Measurements from ENCODE around the gene ARMS2. TPM values are rescaled to one million over a fixed set of nuclear protein-coding genes. Genes with fewer than 3 reads are reported as not detected.

The ARMS2 gene
- total and polyA plus RNA-seq, 2 of the 13 experiments (the other 11 are each of a cell fraction or from before 2014, with no cell fraction given): not detected

DNA sequence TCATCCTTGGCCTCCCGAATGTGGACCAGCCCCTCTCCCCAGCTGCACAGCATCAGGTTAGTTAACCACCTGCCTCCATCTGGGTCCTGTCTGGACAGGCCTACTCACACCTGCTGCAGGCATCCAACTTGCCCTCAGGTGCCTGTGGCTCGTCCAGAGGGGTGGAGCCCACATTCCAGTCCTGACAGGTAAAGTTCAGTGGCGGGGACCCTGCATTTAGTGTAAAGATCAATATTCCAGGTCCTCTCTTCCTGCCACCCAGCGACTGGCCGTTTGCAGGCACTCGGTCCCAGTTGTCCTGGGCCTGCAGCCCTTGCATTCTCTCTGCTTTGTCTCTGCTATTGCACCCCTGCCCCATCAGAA, 21.9 kb downstream of the ARMS2 start:
- H2AFZ ChIP-seq (ENCODE audit: low read length): no peak overlapping the region
- H3K4me2 ChIP-seq (ENCODE audit: low read depth, low read length): peak overlapping the region; percentile 6; the same call in 1 of the 2 replicates
- no peaks in the 10 kb centered on the region for H3K9me3 ChIP-seq (ENCODE audit: low read length)
- peaks cover 3 to 54% of the 10 kb centered on the region in 2 experiments; a peak in 4 of 5 replicates for H3K27me3 ChIP-seq (ENCODE audit: control insufficient read depth in 1 of 2, insufficient read depth in 2 of 2, low read length in 2 of 2)
- H3K4me1 ChIP-seq (ENCODE audit: insufficient read depth, low read length): 0 out of 2 replicates have a peak, but pooled peaks cover 8% of the 10 kb centered on the region
- BruUV-seq (replicated peaks): no TSS peak
- ATAC-seq (peak; percentile 48; the same call in 2 of the 3 replicates), FAIRE-seq (no peak), DNase-seq (ENCODE audit: low spot score) (no peak)
- no peak overlapping the region for H3K9ac ChIP-seq (ENCODE audit: insufficient read depth, low read depth, low read length)
- no peaks in the 10 kb centered on the region for H3K79me2 ChIP-seq (ENCODE audit: insufficient read depth, low read length)
- H3K27ac ChIP-seq (ENCODE audit: extremely low read length, insufficient read depth, low read length): no peak overlapping the region
- intact Hi-C loops (cut with micrococcal nuclease; ENCODE audit: unreplicated experiment) (no loop called here), in situ Hi-C loops (cut with HindIII; ENCODE audit: extremely low pct_ligation_motif_present, low pct_unique_long_range_greater_than_20kb) (no loop called here)
- CTCF ChIA-PET (ENCODE audit: low intra/inter-chr PET ratio, low total read pairs): no interaction called here
- H4K20me1 ChIP-seq (ENCODE audit: insufficient read depth, low read length): no peaks in the 10 kb centered on the region
- POLR2A ChIA-PET: no interaction called here
- 10% methylated on average over 1 of the region's 6 CpGs for whole genome bisulfite sequencing (ENCODE audit: low lambda C conversion rate)
- no peaks in the 10 kb centered on the region for H3K36me3 ChIP-seq (replicated peaks in 1 of 2; ENCODE audit: control insufficient read depth in 1 of 2, insufficient read depth in 2 of 2, low read length in 2 of 2)
- H3K4me3 ChIP-seq (replicated peaks in 1 of 3; ENCODE audit: insufficient read depth in 1 of 3, low read depth in 2 of 3, low read length in 3 of 3): no peak overlapping the region
- TF ChIP-seq ZNF431 (CRISPR knock-in tag; IDR thresholded peaks at IDR 0.05; ENCODE audit: borderline replicate concordance, low read depth) (no peak), HCFC1 (IDR thresholded peaks at IDR 0.05; ENCODE audit: low read depth, low read length) (no peak), HIVEP1 (CRISPR knock-in tag; IDR thresholded peaks at IDR 0.05) (no peak), ZNF563 (CRISPR knock-in tag; IDR thresholded peaks at IDR 0.05) (no peak), NCOA5 (CRISPR knock-in tag; IDR thresholded peaks at IDR 0.05) (no peak), ZBTB8A (CRISPR knock-in tag; IDR thresholded peaks at IDR 0.05; ENCODE audit: borderline replicate concordance, low read depth) (no peak), PAWR (CRISPR knock-in tag; IDR thresholded peaks at IDR 0.05; ENCODE audit: borderline replicate concordance) (no peak), NR2F6 (IDR thresholded peaks at IDR 0.05) (no peak), NR2F6 (CRISPR knock-in tag; IDR thresholded peaks at IDR 0.05) (no peak), ZNF780A (CRISPR knock-in tag; IDR thresholded peaks at IDR 0.05) (no peak), ZNF790 (CRISPR knock-in tag; IDR thresholded peaks at IDR 0.05; ENCODE audit: borderline replicate concordance) (no peak), SAFB2 (CRISPR knock-in tag; IDR thresholded peaks at IDR 0.05; ENCODE audit: borderline replicate concordance, low read depth) (no peak), ZNF232 (CRISPR knock-in tag; IDR thresholded peaks at IDR 0.05; ENCODE audit: borderline replicate concordance) (no peak), KLF6 (CRISPR knock-in tag; IDR thresholded peaks at IDR 0.05) (no peak), ZNF138 (CRISPR knock-in tag; IDR thresholded peaks at IDR 0.05; ENCODE audit: low read depth) (no peak), FOXK1 (CRISPR knock-in tag; IDR thresholded peaks at IDR 0.05; ENCODE audit: borderline replicate concordance, low read depth) (no peak), ZNF451 (CRISPR knock-in tag; IDR thresholded peaks at IDR 0.05) (no peak), ZNF83 (CRISPR knock-in tag; IDR thresholded peaks at IDR 0.05; ENCODE audit: borderline replicate concordance) (no peak)
- TF ChIP-seq, protein P1, sequence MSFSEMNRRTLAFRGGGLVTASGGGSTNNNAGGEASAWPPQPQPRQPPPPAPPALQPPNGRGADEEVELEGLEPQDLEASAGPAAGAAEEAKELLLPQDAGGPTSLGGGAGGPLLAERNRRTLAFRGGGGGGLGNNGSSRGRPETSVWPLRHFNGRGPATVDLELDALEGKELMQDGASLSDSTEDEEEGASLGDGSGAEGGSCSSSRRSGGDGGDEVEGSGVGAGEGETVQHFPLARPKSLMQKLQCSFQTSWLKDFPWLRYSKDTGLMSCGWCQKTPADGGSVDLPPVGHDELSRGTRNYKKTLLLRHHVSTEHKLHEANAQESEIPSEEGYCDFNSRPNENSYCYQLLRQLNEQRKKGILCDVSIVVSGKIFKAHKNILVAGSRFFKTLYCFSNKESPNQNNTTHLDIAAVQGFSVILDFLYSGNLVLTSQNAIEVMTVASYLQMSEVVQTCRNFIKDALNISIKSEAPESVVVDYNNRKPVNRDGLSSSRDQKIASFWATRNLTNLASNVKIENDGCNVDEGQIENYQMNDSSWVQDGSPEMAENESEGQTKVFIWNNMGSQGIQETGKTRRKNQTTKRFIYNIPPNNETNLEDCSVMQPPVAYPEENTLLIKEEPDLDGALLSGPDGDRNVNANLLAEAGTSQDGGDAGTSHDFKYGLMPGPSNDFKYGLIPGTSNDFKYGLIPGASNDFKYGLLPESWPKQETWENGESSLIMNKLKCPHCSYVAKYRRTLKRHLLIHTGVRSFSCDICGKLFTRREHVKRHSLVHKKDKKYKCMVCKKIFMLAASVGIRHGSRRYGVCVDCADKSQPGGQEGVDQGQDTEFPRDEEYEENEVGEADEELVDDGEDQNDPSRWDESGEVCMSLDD (CRISPR knock-in tag; IDR thresholded peaks at IDR 0.05; ENCODE audit: borderline replicate concordance): no peak

All from HepG2 (cell line).